Fibroblast of mammary gland (primary cell): ENCODE measurements around the gene ARL14.

Source experiments
- DNase-seq: peaks from one replicate; pipeline ENCODE4 v3.0.0-alpha.2; 2010; ENCODE audit warnings: low read depth
- H3K4me3 ChIP-seq: 2 replicates; pipeline ENCODE4 v1.5.1; 2011; ENCODE audit warnings: low read depth, mild to moderate bottlenecking, low read length, moderate library complexity; ENCODE audit not compliant: control insufficient read depth
- CTCF ChIP-seq: conservative IDR thresholded peaks from 2 replicates; pipeline ENCODE4 v1.5.1; 2011; ENCODE audit warnings: low read depth, low read length, inconsistent platforms; ENCODE audit not compliant: control insufficient read depth, insufficient read depth

ARL14 gene

GRCh38 chr3:160686955-160687535 is 10.1 kb downstream of the ARL14 start:
- peak; percentile 37 for TF ChIP-seq CTCF
- DNase-seq = peak; percentile 49

DNA sequence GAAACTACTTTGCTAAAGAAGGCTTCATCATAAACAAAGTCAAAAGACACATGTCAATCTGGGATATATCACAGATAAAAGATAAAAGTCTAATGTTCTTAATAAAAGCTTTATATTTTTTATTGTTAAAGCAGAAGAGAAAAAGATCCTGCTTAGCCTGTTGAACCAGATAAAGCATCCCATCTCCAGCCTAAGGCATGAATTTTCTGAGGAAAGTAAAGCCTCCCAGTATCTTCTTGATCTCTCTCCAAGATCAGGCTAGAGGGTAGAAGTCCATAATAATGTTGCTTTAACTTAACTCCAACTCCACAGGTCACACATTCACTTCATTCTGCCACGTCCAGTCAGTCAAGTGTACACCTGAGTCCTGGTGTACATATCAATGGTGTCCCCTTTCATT is 14.2 kb downstream of the ARL14 start:
- DNase-seq = no peak
- H3K4me3 ChIP-seq = no peak overlapping the region
- TF ChIP-seq CTCF = no peak

More at GRCh38 chr3:160686955-160687535, 10.1 kb downstream of the ARL14 start:
- H3K4me3 ChIP-seq = no peak overlapping the region

- H3K4me3 ChIP-seq = no peak overlapping the region
- no peak for TF ChIP-seq CTCF
- DNase-seq = no peak
Observed at GRCh38 chr3:160691962-160692361, 15.0 kb downstream of the ARL14 start.

- no peak overlapping the region for H3K4me3 ChIP-seq
- no peak for TF ChIP-seq CTCF
- no peak for DNase-seq
Observed at GRCh38 chr3:160693191-160693590, 16.2 kb downstream of the ARL14 start.

- H3K4me3 ChIP-seq = no peak overlapping the region
- DNase-seq = no peak
- no peak for TF ChIP-seq CTCF
Observed at GRCh38 chr3:160694345-160694744, 17.4 kb downstream of the ARL14 start.

GRCh38 chr3:160695003-160695402 is 18.0 kb downstream of the ARL14 start:
- no peak overlapping the region for H3K4me3 ChIP-seq
- no peak for DNase-seq
- no peak for TF ChIP-seq CTCF

- no peak for DNase-seq
- TF ChIP-seq CTCF = no peak
Observed at GRCh38 chr3:160695915-160696327, 19.0 kb downstream of the ARL14 start.

More at GRCh38 chr3:160695915-160696327, 19.0 kb downstream of the ARL14 start:
- no peak overlapping the region for H3K4me3 ChIP-seq
